Measurements from ENCODE around the gene PAM.

The PAM gene

GRCh38 chr5:102863058-102863457, 108.0 kb downstream of the PAM start:
- no peak for DNase-seq (ENCODE audit: low spot score)

- no peak for DNase-seq (ENCODE audit: low spot score)
These were observed 108.9 kb downstream of the PAM start for GRCh38 chr5:102863764-102864560.

- DNase-seq (ENCODE audit: low spot score): no peak
These were observed 110.0 kb downstream of the PAM start for GRCh38 chr5:102865171-102865509.

GRCh38 chr5:102865510-102866236, 110.6 kb downstream of the PAM start:
- DNase-seq (ENCODE audit: low spot score): peak; percentile 9

GRCh38 chr5:102866237-102866600, 111.1 kb downstream of the PAM start:
- no peak for DNase-seq (ENCODE audit: low spot score)

- DNase-seq (ENCODE audit: low spot score): no peak
These were observed 113.0 kb downstream of the PAM start for GRCh38 chr5:102867992-102868662.

- no peak for DNase-seq (ENCODE audit: low spot score)
These were observed 114.1 kb downstream of the PAM start for GRCh38 chr5:102869230-102869629.

- no peak for DNase-seq (ENCODE audit: low spot score)
These were observed 118.4 kb downstream of the PAM start for GRCh38 chr5:102873379-102873932.

GRCh38 chr5:102874054-102874453, 118.9 kb downstream of the PAM start:
- DNase-seq (ENCODE audit: low spot score): no peak

GRCh38 chr5:102875721-102876123, 120.6 kb downstream of the PAM start:
- DNase-seq (ENCODE audit: low spot score): no peak

- DNase-seq (ENCODE audit: low spot score): no peak
These were observed 121.5 kb downstream of the PAM start for GRCh38 chr5:102876610-102877009.

- DNase-seq (ENCODE audit: low spot score): no peak
These were observed 124.6 kb downstream of the PAM start for GRCh38 chr5:102879741-102880140.

GRCh38 chr5:102886586-102886985, 131.5 kb downstream of the PAM start:
- DNase-seq (ENCODE audit: low spot score): no peak

- no peak for DNase-seq (ENCODE audit: low spot score)
These were observed 133.4 kb downstream of the PAM start for GRCh38 chr5:102888483-102888882.

- no peak for DNase-seq (ENCODE audit: low spot score)
These were observed 133.9 kb downstream of the PAM start for GRCh38 chr5:102889033-102889432.

GRCh38 chr5:102890133-102890532, 135.0 kb downstream of the PAM start:
- DNase-seq (ENCODE audit: low spot score): no peak

GRCh38 chr5:102891175-102891574, 136.1 kb downstream of the PAM start:
- no peak for DNase-seq (ENCODE audit: low spot score)

GRCh38 chr5:102893942-102894341, 138.8 kb downstream of the PAM start:
- no peak for DNase-seq (ENCODE audit: low spot score)

GRCh38 chr5:102895234-102895633, 140.1 kb downstream of the PAM start:
- no peak for DNase-seq (ENCODE audit: low spot score)

- no peak for DNase-seq (ENCODE audit: low spot score)
These were observed 140.9 kb downstream of the PAM start for GRCh38 chr5:102895976-102896375.

GRCh38 chr5:102901424-102902134, 146.5 kb downstream of the PAM start:
- DNase-seq (ENCODE audit: low spot score): no peak

GRCh38 chr5:102902135-102902448, 147.0 kb downstream of the PAM start:
- DNase-seq (ENCODE audit: low spot score): no peak

Data from hematopoietic multipotent progenitor cell treated with erythropoietin and hydrocortisone succinate and interleukin-3 and kit ligand, for 15 days (in vitro differentiated cells).